NCI-H146 treated with DMSO at 0.1 percent for 48 hours (cell line): Measurements from ENCODE around the gene SCAND1.
"Not testable (repeated sequence)": the region's sequence is repeated elsewhere in the genome, so short reads cannot be mapped to it uniquely, and the experiment has no call there.

ENCODE experiments used
- DNase-seq: peaks from one replicate; lab custom pipeline; 2025; ENCODE audit not compliant: unreplicated experiment; lab: John Stamatoyannopoulos, UW

Gene SCAND1

DNA sequence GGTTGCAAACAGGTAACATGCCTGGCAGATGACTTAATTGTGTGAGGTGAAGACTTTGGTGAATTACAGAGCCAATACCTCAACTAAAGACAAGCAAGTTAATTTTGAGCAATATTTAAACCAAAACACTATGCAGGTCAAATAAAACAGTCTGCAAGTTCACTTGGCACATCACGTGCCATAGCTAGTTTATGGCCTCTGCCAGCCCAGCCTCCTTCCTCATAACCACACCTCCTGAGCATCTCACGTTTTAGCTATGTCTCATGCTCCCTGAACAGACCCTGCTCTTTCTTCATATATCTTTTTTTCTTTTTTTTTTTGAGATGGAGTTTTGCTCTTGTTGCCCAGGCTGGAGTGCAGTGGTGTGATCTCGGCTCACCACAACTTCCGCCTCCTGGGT is 9.6 kb upstream of the SCAND1 start:
- DNase-seq: no peak

DNA sequence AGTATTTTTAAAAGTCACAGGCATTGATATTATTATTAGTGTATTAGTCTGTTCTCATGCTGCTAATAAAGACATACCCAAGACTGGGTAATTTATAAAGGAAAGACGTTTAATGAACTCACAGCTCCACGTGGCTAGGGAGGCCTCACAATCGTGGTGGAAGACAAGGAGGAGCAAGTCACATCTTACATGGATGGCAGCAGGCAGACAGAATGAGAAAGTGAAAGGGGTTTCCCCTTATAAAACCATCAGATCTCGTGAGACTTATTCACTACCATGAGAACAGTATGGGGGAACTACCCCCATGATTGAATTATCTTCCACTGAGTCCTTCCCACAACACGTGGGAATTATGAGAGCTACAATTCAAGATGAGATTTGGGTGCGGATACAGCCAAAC is 5.0 kb upstream of the SCAND1 start:
- not testable (repeated sequence) for DNase-seq

DNA sequence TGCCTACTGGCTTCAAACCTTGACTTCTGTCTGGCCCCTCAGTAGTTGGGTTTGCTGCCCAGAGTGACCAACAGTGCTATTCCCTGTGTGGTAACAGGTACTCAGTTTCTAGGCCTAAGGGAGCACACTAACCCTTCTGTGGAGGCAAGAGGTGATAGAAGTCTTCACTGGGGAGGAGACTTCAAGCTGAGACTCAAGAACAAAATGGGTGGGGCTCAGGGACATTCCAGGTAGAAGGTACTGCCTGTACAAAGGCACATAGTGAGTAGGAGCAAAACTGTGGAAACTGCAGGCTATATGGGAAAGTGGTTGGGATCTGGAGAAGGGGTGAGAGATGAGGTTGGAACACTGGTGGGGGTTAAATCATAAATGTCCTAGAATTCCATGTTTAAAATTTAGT is 2.3 kb upstream of the SCAND1 start:
- DNase-seq: no peak

DNA sequence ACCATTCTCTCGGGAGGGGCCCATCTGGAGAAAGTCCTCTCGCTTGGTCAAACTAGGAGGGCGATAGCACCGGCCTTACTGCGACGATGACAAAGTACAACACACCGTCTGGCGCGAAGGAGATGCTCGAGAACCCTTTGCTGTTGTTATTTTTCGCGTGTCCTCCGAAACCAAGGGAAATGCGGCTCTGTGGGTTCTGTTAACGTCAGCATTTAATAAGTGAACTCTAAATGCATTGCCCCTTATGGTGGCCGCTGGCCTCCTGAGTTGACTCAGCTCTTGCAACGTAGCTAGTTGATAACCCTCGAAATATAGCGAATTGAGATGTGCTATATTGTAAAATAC is 577 bp upstream of the SCAND1 start:
- peak; percentile 40 for DNase-seq

DNA sequence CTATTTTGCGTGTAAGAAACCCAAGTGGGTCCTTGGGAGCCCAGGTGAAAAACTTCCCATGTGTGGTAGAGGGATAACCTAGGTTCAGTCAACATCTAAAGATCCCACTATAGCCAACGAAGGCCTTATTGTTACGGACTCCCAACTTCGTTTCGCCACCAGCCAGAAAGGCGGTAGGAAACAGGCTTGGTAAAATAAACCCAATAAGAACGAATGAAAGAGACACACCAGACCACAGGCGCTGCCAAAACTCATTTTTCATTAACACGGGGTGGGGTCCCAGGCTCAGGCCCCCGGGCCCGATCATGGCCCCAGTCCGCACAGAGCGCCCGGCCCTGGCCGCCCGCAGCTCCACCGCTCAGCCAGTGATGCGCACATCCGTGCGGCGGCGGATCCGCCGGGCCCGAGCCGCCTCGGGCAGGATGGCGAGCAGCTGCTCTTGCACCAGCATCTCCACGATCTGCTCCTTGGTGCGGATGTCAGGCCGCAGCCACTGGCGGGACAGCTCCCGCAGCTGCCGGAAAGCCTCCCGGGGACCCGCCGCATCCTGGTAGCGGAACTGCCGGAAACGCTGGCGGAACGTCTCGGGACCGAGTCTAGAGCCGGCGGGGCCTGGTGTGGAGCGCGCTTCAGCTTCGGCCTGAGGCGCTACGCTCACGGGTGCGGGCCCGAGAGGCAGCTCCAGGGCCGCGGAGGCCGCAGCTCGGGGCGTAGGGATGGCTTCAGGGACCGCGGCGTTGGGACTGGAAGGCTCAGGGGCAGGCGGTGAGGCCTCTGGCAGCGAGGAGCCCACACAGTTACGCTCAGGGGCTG is 709 bp downstream of the SCAND1 start:
- DNase-seq: peak; percentile 49

DNA sequence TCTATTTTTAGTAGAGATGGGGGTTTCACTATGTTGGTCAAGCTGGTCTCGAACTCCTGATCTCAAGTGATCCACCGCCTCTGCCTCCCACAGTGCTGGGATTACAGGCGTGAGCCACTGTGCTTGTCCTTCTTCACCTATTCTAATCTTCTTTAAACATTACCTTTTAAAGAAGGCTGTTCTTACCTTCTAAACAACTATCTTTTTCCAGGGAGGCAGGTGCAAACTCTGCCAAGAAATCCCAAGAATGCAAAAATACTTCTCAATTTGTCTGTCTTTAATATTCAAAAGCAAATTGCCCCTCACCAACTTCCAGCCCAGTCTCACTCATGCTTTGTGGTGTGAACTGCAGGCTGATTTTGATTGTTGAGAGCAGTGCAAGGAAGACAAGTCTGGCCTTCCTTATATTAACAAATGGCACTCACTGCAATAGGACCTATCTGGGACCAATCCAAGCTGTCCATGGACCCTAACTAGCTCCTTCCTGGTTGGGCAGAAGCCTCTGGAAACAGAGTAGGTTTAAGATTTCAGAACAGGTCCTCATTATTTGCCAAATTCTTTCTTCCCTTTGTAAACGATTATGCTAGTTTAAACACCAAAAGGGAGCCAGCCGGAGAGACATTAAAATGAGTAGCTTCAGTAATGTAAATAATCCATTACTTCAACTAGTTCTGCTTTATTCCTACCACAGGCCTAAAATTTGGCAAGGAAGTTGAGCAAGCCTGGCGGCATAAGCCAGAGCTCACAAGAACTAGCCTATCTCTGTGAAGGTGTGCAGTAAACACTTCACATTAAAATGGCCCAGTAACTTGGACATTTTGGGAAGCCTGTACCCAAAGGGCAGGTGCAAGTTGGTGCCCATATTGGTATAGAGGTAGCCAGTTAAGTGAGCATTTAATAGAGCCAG is 1.6 kb downstream of the SCAND1 start:
- DNase-seq: no peak

DNA sequence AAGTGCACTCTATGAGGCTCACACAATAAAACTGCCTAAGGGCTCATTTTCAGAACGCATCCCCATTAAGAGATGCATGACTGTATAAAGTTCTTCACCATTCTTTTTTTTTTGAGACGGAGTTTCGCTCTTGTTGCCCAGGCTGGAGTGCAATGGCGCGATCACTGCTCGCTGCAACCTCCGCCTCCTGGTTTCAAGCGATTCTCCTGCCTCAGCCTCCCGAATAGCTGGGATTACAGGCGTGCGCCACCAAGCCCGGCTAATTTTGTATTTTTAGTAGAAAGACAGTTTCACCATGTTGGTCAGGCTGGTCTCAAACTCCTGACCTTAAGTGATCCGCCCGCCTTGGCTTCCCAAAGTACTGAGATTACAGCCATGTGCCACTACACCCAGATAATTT is 2.2 kb downstream of the SCAND1 start:
- DNase-seq: not testable (repeated sequence)

DNA sequence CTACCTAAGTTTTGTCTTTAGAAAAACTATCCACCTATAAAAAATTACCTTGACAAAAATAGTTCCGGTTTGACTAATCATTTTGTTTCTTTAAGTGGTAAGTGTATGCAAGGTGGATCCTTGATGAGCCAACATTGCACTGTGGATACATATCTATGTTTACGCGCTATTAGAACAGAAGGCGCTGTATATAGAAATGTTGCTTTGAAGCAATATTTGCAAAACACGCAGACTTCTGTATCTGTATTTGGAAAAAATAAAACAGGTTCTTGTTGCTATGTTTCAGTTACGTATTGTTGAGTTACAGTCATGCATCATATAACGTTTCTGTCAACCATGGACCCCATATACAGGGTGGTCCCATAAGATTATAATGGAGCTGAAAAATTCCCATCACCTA is 4.2 kb downstream of the SCAND1 start:
- no peak for DNase-seq

DNA sequence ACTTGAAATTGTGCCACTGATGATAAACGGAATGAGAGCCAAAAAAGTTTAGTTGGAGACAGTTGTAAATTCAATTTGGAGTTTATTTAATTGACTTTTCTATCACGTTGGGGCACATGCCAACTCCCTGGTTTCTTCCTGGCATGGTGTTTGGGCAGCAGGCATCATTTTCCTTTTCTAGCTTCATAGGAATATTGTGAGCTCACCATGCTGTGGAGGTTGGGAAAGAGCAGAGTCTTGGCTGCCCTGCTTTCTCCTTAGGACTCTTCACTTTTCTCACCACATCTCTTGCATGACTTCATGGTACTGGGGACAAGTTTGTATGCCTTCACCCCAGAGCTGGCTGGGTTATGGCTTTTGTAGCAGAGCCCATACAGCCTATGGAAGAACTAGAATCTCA is 6.4 kb downstream of the SCAND1 start:
- no peak for DNase-seq

DNA sequence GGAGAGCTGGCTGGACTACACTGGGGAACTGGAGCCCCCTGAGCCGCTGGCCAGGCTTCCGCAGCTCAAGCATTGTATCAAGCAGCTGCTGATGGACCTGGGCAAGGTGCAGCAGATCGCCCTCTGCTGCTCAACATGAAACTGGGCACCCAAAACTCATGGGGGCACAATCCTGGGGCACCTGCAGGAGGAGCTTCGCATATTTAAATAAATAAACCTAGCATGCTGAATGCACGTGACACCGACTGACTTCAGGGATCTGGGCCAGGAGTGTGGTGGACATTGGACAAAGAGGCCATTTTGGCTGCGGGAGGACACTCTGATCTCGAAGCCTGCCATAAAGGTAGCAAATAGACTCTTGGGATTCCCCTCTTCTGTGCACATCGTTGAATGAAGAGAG is 6.8 kb downstream of the SCAND1 start:
- peak; percentile 28 for DNase-seq

DNA sequence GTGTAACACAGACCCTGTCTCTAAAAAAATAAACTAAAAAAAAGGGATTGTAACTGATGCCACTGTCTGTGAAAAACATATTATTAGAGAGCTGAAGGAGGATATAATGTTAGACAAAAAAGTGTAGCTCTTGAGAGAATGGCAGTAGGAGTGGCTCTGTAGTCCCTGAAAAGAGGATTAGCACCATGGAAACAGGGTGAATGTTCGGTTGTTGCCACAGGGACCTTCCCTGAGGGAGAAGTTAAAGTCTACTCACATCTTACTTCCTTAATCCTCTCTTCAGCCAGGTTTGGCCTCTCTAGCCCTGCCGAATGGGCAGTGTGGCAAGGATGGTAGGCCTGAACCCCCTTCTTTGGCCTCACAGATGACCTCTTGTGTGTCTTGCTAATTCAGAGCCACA is 12.1 kb downstream of the SCAND1 start:
- no peak for DNase-seq

DNA sequence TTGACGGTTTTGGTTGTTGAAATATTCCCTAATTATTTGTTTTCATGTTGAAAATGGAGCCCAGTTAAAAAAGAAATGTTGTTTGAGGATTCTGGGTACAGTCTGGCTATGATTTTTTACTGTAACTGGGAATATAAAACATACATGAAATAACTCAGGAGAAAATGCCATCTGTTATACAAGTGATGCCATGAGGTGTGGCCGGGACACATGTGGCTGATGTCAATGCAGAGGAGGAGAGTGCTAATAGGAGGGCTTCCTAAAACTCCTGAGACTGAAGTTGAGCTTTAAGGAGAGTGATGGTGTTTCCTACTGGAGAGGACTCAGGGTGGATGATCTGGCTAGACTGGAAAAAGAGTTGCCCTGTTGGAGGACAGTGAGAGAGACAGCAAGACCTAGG is 12.7 kb downstream of the SCAND1 start:
- no peak for DNase-seq

DNA sequence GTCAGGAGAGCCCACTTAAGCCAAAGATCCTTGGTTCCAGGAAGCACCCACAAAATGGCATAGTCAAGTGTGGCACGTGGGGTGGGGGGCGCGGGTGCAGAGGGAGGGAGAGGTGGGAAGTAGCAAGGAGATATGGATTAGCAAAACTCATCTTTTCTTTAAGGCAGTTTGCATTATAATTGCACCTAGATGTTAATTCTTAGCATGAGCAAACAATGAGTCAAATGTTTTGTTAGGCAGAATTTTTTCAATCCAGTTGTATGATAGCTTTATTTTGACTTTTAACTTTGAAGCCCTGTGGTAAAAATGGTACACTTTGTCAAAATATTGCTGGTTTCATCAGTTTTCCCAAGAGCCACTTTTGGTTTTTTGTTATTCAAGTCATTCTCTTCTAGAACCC is 15.0 kb downstream of the SCAND1 start:
- DNase-seq: no peak

DNA sequence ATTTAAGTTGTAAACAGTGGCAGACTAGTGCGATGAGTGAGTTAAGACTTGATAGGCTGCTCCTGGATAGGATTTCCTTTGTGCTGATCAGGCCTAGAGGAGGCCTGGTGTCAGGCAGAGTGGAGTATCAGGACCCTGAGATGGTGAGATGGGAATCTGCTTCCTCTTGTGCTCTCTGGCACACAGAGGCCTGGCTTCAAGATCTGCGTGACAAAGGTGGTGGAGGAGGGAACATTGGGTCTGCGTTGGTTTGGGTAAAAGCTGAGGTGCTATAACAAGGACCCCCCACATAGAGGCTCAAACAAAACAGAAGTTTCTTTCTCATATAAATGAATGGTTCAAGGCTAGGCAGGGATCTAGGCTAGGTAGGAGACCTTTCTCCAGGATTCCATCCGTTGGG is 20.3 kb downstream of the SCAND1 start:
- no peak for DNase-seq

DNA sequence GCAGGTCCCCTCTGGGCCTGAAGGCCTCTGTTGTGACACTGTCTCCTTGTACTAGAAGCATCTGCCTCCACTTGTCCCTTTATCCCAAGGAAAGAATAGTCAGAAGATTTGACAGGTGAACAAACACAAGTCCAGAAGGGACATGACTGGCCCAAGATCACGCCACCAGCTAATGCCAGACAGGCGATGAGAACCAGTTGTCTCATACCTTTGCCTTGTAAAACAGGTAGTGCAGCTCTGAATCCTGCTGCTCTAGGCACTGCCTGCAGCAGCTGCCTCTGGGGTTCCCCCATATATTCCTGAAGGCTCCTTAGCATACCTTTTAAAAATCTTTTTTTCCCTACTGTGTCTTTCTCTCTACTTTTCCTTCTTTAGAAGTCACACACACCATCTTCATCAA is 25.0 kb downstream of the SCAND1 start:
- DNase-seq: no peak

DNA sequence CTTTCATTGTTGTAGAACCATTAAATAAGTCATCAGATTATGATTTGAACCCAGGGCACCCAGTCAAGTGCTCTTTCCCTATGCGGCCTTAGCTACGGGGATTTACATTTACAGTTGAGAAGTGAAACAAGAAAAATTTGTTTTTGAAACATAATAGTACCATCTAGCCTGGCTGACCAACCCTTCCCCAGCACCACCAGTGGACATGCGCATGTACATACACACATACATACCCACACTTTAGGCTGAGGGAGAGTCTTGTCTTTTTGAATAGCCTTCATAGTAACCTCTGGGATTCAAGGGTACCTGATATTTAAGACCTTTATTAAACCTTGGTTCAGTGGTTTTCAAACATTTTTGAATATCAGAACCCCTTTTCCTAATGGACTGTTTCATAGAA is 33.8 kb downstream of the SCAND1 start:
- no peak for DNase-seq

DNA sequence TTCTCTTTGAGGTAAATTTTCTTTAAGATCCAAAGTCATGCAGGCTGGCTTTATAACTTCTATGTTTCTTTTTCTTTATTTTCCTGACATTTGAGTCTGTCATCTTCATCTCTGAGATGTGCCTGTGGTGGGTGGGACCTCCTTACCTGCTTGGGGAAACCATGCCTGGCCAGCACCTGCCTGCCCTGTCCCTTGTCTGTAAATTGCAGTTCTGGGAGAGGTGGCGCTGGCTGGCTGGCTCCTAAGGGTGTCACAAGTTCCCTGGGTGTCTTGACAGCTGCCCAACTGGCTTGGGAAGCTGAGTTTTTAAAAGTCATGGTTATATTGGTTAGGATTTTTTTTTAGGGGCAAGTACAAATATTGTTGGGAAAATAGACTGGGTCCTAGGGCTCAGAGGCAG is 36.3 kb downstream of the SCAND1 start:
- DNase-seq: no peak

DNA sequence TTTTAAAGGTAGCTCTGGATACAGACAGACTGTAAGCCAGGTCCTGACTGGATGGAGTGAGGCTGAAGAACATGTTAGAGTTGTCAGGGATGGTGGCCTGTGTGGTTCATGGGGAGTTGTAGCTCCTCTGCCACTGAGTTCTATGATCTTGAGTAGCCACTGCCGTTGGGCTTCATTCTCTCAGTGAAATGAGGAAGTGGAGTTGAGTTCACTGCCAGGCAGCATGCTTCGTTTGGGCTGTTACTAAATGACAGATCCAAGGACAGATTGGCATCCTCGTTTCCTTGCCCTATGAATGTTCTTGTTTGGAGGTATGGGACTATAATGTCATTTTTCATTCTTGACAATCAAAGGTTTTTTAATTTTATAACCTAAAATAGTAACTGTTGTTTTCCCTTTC is 37.2 kb downstream of the SCAND1 start:
- DNase-seq: no peak

DNA sequence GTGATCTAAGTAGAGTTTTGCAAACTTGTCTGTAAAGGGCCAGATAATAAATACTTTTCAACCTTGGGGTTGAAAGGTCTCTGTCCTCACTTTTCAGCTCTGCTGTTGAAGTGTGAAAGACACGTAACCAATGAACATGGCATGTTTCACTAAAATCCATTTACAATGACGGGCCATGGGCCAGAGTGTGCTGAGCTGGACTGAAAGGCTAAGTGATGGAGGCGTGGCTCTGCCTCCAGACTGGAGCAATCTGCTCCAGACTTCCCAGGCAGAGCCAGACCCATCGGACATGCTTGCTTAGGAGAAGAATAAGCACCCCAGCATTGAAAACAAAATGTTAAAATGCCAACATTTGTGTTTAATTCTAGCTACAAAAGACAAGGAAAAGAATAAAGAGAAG is 41.4 kb downstream of the SCAND1 start:
- DNase-seq: no peak

DNA sequence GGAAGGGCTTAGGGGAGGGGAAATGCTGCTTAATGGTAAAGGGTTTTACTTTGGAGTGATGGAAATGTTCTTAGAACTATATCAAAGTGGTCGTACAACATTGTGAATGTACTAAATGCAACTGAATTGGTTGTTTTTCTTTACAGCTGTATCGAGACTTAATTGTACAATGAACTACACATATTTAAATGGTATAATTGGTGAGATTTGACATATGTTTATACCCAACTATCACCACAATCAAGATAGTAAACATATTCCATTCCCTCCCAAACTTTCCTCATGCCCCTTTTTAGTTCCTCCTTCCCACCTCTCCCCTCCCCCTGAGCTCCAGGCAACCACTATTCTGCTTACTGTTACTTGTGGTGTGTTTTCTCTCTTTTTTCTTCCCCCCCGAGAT is 44.0 kb downstream of the SCAND1 start:
- DNase-seq: no peak

DNA sequence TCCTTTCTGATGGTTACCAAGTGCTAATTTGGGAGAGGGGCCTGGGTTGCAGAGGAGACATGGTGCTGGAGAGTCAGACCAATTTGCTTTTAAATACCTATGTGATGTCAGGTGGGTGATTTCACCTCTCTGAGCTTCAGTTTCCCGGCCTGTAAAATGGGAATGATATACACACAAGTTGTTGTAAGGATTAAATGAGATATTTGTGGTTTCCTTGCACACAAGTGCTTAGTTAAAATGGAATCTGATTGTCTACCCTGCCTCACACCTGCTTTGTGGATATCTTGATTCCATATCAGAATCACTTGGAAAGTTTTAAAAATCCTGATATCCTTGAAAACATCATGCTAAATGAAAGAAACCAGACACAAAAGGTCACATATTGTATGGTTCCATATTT is 44.5 kb downstream of the SCAND1 start:
- DNase-seq: no peak

DNA sequence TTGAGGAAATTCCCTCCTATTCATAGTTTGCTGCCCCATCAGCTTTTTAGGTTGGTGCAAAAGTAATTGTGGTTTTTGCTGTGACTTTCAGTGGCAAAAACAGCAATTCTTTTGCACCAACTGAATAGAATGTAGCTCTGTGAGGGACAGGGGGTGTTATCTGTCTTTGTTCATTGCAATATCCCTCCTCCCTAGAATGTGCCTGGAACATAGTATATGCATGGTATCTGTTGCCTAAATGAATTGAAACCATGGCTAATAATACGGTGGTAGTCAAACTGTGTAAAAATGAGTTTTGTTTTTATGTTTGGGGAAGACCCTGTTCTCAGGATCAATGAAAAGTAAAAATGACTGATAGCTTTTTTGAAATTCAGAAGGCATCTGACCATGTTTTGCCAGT is 45.1 kb downstream of the SCAND1 start:
- no peak for DNase-seq
